ENCODE results near the gene RDH13. TPM values are rescaled to one million over a fixed set of nuclear protein-coding genes. Genes with fewer than 3 reads are reported as not detected.

The RDH13 gene
- total RNA-seq, 1 donor from 2014 or later: 85.7 TPM

GRCh38 chr19:55098716-55099556 is 36.0 kb upstream of the RDH13 start:
- no peaks in the 10 kb centered on the region for H3K4me1 Mint-ChIP-seq
- no peak overlapping the region for H3K4me3 Mint-ChIP-seq
- peaks cover 3% of the 10 kb centered on the region for H3K9me3 Mint-ChIP-seq
- TF ChIP-seq CTCF (IDR thresholded peaks at IDR 0.05; ENCODE audit: unreplicated experiment): no peak
- no peak overlapping the region for H3K27ac Mint-ChIP-seq
- DNase-seq (ENCODE audit: low spot score in 2 of 2, unreplicated experiment in 2 of 2): no peak
- H3K27me3 Mint-ChIP-seq (ENCODE audit: low read depth): no peaks in the 10 kb centered on the region
- peaks cover 23% of the 10 kb centered on the region for H3K36me3 Mint-ChIP-seq

DNA sequence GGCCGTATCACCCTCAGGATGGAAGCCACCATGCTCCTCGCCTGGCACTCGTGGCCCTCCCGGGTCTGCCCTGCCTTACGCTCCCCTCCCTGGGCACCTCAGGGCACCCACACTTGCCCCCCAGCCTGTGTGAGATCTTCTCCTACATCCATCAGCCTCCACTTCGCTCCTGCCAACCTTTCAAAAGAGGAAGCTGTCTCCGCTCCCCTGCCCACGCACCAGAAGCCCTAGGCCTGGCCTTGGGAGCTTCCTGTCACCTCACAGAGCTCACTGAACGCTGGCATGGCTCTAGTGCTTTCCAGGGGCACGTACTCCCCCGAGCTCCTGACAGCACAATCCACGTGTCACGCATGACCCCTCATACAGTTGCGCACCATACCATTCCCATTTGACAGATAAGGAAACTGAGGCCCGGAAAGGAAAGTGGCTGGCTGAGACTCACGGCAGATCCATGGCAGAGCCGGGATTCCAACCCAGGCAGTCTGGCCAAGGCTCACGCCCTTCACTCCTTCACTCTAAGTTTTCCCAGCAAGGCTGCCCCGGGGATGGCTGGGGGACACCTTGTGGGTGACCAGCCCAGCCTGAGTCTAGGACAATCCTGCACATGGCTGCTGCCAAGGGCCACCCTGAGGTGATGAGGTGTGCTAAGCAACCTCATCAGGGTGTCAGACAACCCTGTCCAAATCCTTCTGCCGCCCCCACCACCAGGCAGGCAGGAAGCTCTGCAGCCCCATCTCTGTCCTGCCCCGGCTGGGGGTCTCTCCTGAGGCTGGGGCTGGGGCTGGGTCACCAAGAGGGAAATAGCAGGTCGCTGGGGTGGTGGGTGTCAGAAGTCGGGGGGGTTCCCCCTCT is 35.1 kb upstream of the RDH13 start:
- Mint-ChIP-seq H3K27ac (peak overlapping the region; percentile 61), H3K36me3 (peaks cover 17% of the 10 kb centered on the region), H3K27me3 (ENCODE audit: low read depth) (no peaks in the 10 kb centered on the region), H3K4me1 (no peaks in the 10 kb centered on the region), H3K9me3 (peaks cover under 1% of the 10 kb centered on the region), H3K4me3 (no peak overlapping the region)
- DNase-seq (ENCODE audit: low spot score in 2 of 2, unreplicated experiment in 2 of 2): no peak
- TF ChIP-seq CTCF (IDR thresholded peaks at IDR 0.05; ENCODE audit: unreplicated experiment): no peak

GRCh38 chr19:55096061-55096701 is 33.2 kb upstream of the RDH13 start:
- Mint-ChIP-seq H3K4me1 (no peaks in the 10 kb centered on the region), H3K4me3 (no peak overlapping the region), H3K27ac (no peak overlapping the region), H3K36me3 (peaks cover 7% of the 10 kb centered on the region), H3K27me3 (ENCODE audit: low read depth) (no peaks in the 10 kb centered on the region), H3K9me3 (no peaks in the 10 kb centered on the region)
- no peak for DNase-seq (ENCODE audit: low spot score in 2 of 2, unreplicated experiment in 2 of 2)
- TF ChIP-seq CTCF (IDR thresholded peaks at IDR 0.05; ENCODE audit: unreplicated experiment): no peak

GRCh38 chr19:55095260-55096060 is 32.5 kb upstream of the RDH13 start:
- TF ChIP-seq CTCF (IDR thresholded peaks at IDR 0.05; ENCODE audit: unreplicated experiment): no peak
- Mint-ChIP-seq H3K27ac (no peak overlapping the region), H3K27me3 (ENCODE audit: low read depth) (no peaks in the 10 kb centered on the region), H3K36me3 (peaks cover 7% of the 10 kb centered on the region), H3K4me3 (no peak overlapping the region), H3K9me3 (no peaks in the 10 kb centered on the region), H3K4me1 (no peaks in the 10 kb centered on the region)
- no peak for DNase-seq (ENCODE audit: low spot score in 2 of 2, unreplicated experiment in 2 of 2)

All from mesothelial cell of epicardium (in vitro differentiated cells).